Body of pancreas (tissue), 4 donors: ENCODE data around the gene IFNGR1. TPM values are rescaled to one million over a fixed set of nuclear protein-coding genes. Genes with fewer than 3 reads are reported as not detected.

Source experiments
- ATAC-seq: fragments of 150-250 bp; one replicate; pipeline ENCODE4 v1.9.1; 2016
- DNase-seq, 4 donors: peaks; one replicate each; pipeline ENCODE4 v3.0.0-alpha.2; 2019
- H3K27ac ChIP-seq, 4 donors: fragments of 200-600 bp; sonication (generic); 1 replicate in 3 of 4; 2 replicates in 1 of 4; pipeline versions ENCODE4 v1.5.1 to v1.6.1; 2016 to 2019; ENCODE audit warnings: mild to moderate bottlenecking in 1 of 4, mixed read lengths in 1 of 4, moderate library complexity in 1 of 4
- H3K27me3 ChIP-seq, 2 donors: fragments of 200-600 bp; sonication (generic); one replicate each; pipeline ENCODE4 v1.6.0; 2016; ENCODE audit warnings: mild to moderate bottlenecking in 1 of 2
- H3K36me3 ChIP-seq, 2 donors: fragments of 200-600 bp; sonication (generic); replicated peaks in 1 of 2; 2 replicates each; pipeline ENCODE4 v1.5.1; 2016; ENCODE audit warnings: low read depth in 2 of 2; ENCODE audit not compliant: insufficient read depth in 1 of 2
- H3K4me1 ChIP-seq: fragments of 200-600 bp; sonication (generic); one replicate; pipeline ENCODE4 v1.6.0; 2016
- H3K4me3 ChIP-seq, 2 donors: fragments of 200-600 bp; sonication (generic); 1 replicate in 1 of 2; 2 replicates in 1 of 2; pipeline ENCODE4 v1.5.1; 2016 to 2019
- H3K9me3 ChIP-seq, 3 donors: fragments of 200-600 bp; sonication (generic); 1 replicate in 2 of 3; 2 replicates in 1 of 3; pipeline ENCODE4 v1.5.1; 2016
- CTCF ChIP-seq, 7 experiments: fragments of 450-650 bp in 4 of 7; fragments of 200-600 bp in 3 of 7; sonication (generic) in 3 of 7; IDR thresholded peaks; one replicate each; pipeline ENCODE4 v1.5.1; 2016 to 2019; ENCODE audit warnings: antibody characterized with exemption in 7 of 7
- POLR2A ChIP-seq, 3 donors: fragments of 450-650 bp; IDR thresholded peaks; one replicate each; pipeline ENCODE4 v1.6.1; 2016; ENCODE audit warnings: antibody characterized with exemption in 3 of 3, mild to moderate bottlenecking in 2 of 3
- WGBS, 2 donors: methylation state at CpG; one replicate each; pipeline ENCODE4 v1.1.5; 2017; 5-methylcytosine and 5-hydroxymethylcytosine counted together
- intact Hi-C: fragments of 100-400 bp; cut with DNase I; formaldehyde crosslinking; loops from one replicate; pipeline ENCODE4 v1.15.1; 2023
- total RNA-seq, 2 donors: library from RNA; depleted of rRNA; stranded (reverse); fragments of >200 nt; gene quantifications; one replicate each; pipeline ENCODE4 v1.1.0, GENCODE V29; 2016

The IFNGR1 gene
- 10 to 100 TPM; 12.9 to 36.6 TPM for total RNA-seq

- Histone ChIP-seq H3K36me3 (no peaks in the 10 kb centered on the region), H3K4me3 (peak within 1 kb of the TSS; percentile 57 to 64), H3K9me3 (no peaks in the 10 kb centered on the region), H3K4me1 (peaks cover 46% of the 10 kb centered on the region), H3K27me3 (no peaks in the 10 kb centered on the region), H3K27ac (peak within 1 kb of the TSS; percentile 93 to 99 (median 97))
- TF ChIP-seq CTCF (IDR thresholded peaks at IDR 0.05) (peak in 1 of 7 experiments; percentile 17), POLR2A (IDR thresholded peaks at IDR 0.05) (peak; percentile 91 to 98 (median 95))
- ATAC-seq (peak; percentile 97), DNase-seq (peak; percentile 97 to 98 (median 98))
- 0% methylated on average over 14 to 64 of the region's 64 CpGs for WGBS, 2 donors
- intact Hi-C loops = no loop called here
Observed at GRCh38 chr6:137218917-137219663, at the start of gene IFNGR1. IFNGR1 (minus strand) TSS chr6:137219385; CDS start chr6:137219327, 58 bp downstream.

GRCh38 chr6:137268911-137269310 is 49.7 kb upstream of the IFNGR1 start:
- Histone ChIP-seq H3K36me3 (no peaks in the 10 kb centered on the region), H3K4me1 (peaks cover 6% of the 10 kb centered on the region), H3K27me3 (no peaks in the 10 kb centered on the region), H3K27ac (no peak overlapping the region), H3K4me3 (no peak overlapping the region), H3K9me3 (no peaks in the 10 kb centered on the region)
- WGBS, 2 donors = 68 to 74% methylated on average over 3 of the region's 3 CpGs
- TF ChIP-seq CTCF (IDR thresholded peaks at IDR 0.05) (no peak), POLR2A (IDR thresholded peaks at IDR 0.05) (no peak)
- intact Hi-C loops = loop anchor here (10.0 kb wide), 1 partner anchor 366 kb away; no protein-coding TSS in a partner anchor
- DNase-seq = no peak
- no peak for ATAC-seq

- WGBS, 2 donors = 79 to 82% methylated on average over 4 of the region's 4 CpGs
- H3K27me3 ChIP-seq = no peaks in the 10 kb centered on the region
- intact Hi-C loops = loop anchor here (10.0 kb wide), 1 partner anchor 369 kb away; no protein-coding TSS in a partner anchor
- no peak overlapping the region for H3K27ac ChIP-seq
- ATAC-seq = no peak
- H3K9me3 ChIP-seq = no peaks in the 10 kb centered on the region
- no peak for DNase-seq
- H3K36me3 ChIP-seq = no peaks in the 10 kb centered on the region
- TF ChIP-seq POLR2A (IDR thresholded peaks at IDR 0.05) (no peak), CTCF (IDR thresholded peaks at IDR 0.05) (no peak)
- peaks cover 16% of the 10 kb centered on the region for H3K4me1 ChIP-seq
- H3K4me3 ChIP-seq = no peak overlapping the region
Observed at GRCh38 chr6:137266309-137266586, 47.1 kb upstream of the IFNGR1 start.

GRCh38 chr6:137265561-137266308 is 46.5 kb upstream of the IFNGR1 start:
- DNase-seq = no peak
- 35 to 37% methylated on average over 7 of the region's 7 CpGs for WGBS, 2 donors
- intact Hi-C loops = loop anchor here (10.0 kb wide), 1 partner anchor 369 kb away; no protein-coding TSS in a partner anchor
- no peaks in the 10 kb centered on the region for H3K27me3 ChIP-seq
- no peak for TF ChIP-seq POLR2A (IDR thresholded peaks at IDR 0.05)
- no peak for TF ChIP-seq CTCF (IDR thresholded peaks at IDR 0.05)
- H3K36me3 ChIP-seq = no peaks in the 10 kb centered on the region
- H3K4me1 ChIP-seq = peaks cover 21% of the 10 kb centered on the region
- no peak for ATAC-seq
- no peaks in the 10 kb centered on the region for H3K9me3 ChIP-seq
- no peak overlapping the region for H3K4me3 ChIP-seq
- H3K27ac ChIP-seq = no peak overlapping the region
